H1 (cell line): ENCODE results near the gene CBLN3. TPM values are rescaled to one million over a fixed set of nuclear protein-coding genes. Genes with fewer than 3 reads are reported as not detected.

ENCODE experiments used
- CTCF ChIA-PET: fragments of 300-600 bp; sonication (Branson Sonifier 250); formaldehyde crosslinking; loops from one replicate; lab custom pipeline; 2021; ENCODE audit not compliant: partially characterized antibody; lab: Charles Lee
- POLR2A ChIA-PET: fragments of 300-600 bp; sonication (Branson Sonifier 250); formaldehyde crosslinking; loops from one replicate; lab custom pipeline; 2021; ENCODE audit warnings: inconsistent platforms; ENCODE audit not compliant: partially characterized antibody; lab: Charles Lee
- DNase-seq, 2 experiments: peaks; one replicate each; pipeline versions ENCODE4 v3.0.0 to v3.0.0-alpha.2; 2010 to 2022; ENCODE audit warnings: low spot score in 2 of 2, low read depth in 1 of 2, mixed read lengths in 1 of 2
- FAIRE-seq: peaks from 2 replicates; lab custom pipeline; 2011; peaks lifted over from hg19 to GRCh38; lab: Jason Lieb, UNC
- H2AFZ ChIP-seq: 2 replicates; pipeline ENCODE4 v1.8.1; 2012; ENCODE audit warnings: low read length, inconsistent platforms
- H2AK5ac ChIP-seq: 2 replicates; pipeline ENCODE4 v1.6.1; 2013; ENCODE audit warnings: low read depth, low read length
- H2BK120ac ChIP-seq: replicated peaks from 2 replicates; pipeline ENCODE3; 2013; ENCODE audit warnings: low read depth, low read length, inconsistent platforms
- H2BK12ac ChIP-seq: 2 replicates; pipeline ENCODE4 v1.6.1; 2013; ENCODE audit warnings: low read depth, low read length
- H2BK15ac ChIP-seq: 2 replicates; pipeline ENCODE4 v1.6.1; 2013; ENCODE audit warnings: low read length
- H2BK20ac ChIP-seq: 2 replicates; pipeline ENCODE4 v1.6.1; 2013; ENCODE audit warnings: low read length
- H2BK5ac ChIP-seq: 2 replicates; pipeline ENCODE4 v1.6.1; 2013; ENCODE audit warnings: low read depth, low read length
- H3K14ac ChIP-seq: 2 replicates; pipeline ENCODE4 v1.6.1; 2013; ENCODE audit warnings: inconsistent platforms; ENCODE audit not compliant: insufficient read length
- H3K18ac ChIP-seq: 2 replicates; pipeline ENCODE4 v1.6.1; 2013; ENCODE audit warnings: low read length; ENCODE audit errors: extremely low read depth
- H3K23ac ChIP-seq: 2 replicates; pipeline ENCODE4 v1.6.1; 2013; ENCODE audit warnings: inconsistent platforms; ENCODE audit not compliant: insufficient read length
- H3K23me2 ChIP-seq: 2 replicates; pipeline ENCODE4 v1.6.1; 2013; ENCODE audit warnings: low read depth, low read length
- H3K27ac ChIP-seq: 2 replicates; pipeline ENCODE4 v1.6.1; 2011; ENCODE audit warnings: low read depth, low read length, inconsistent platforms
- H3K27me3 ChIP-seq, 4 experiments: replicated peaks in 1 of 4; 1 replicate in 1 of 4; 2 replicates in 3 of 4; pipeline versions ENCODE4 v1.6.1 to v1.8.1; 2011 to 2013; ENCODE audit warnings: low read length in 3 of 4, mild to moderate bottlenecking in 3 of 4, inconsistent platforms in 2 of 4, mixed read lengths in 2 of 4, moderate library complexity in 1 of 4; ENCODE audit not compliant: control insufficient read depth in 3 of 4, insufficient read depth in 3 of 4; ENCODE audit errors: extremely low read depth in 1 of 4
- H3K36me3 ChIP-seq, 4 experiments: 2 replicates each; pipeline versions ENCODE4 v1.6.1 to v1.8.1; 2011 to 2013; ENCODE audit warnings: mild to moderate bottlenecking in 4 of 4, low read length in 3 of 4, moderate library complexity in 2 of 4, control low read depth in 1 of 4, inconsistent platforms in 1 of 4; ENCODE audit not compliant: insufficient read depth in 4 of 4, control insufficient read depth in 2 of 4
- H3K4ac ChIP-seq: replicated peaks from 2 replicates; pipeline ENCODE3; 2013; ENCODE audit warnings: low read length, low read depth, mixed read lengths, inconsistent platforms; ENCODE audit not compliant: insufficient read length
- H3K4me1 ChIP-seq, 4 experiments: replicated peaks in 1 of 4; 1 replicate in 1 of 4; 2 replicates in 3 of 4; pipeline versions ENCODE4 v1.6.1 to v1.8.1; 2011 to 2013; ENCODE audit warnings: low read length in 3 of 4, inconsistent platforms in 2 of 4, mixed read lengths in 1 of 4; ENCODE audit not compliant: insufficient read depth in 4 of 4, control insufficient read depth in 3 of 4
- H3K4me2 ChIP-seq, 2 experiments: 2 replicates each; pipeline versions ENCODE4 v1.6.1 to v1.8.1; 2011 to 2013; ENCODE audit warnings: low read depth in 2 of 2, low read length in 2 of 2, control low read depth in 1 of 2, inconsistent platforms in 1 of 2, mild to moderate bottlenecking in 1 of 2; ENCODE audit not compliant: insufficient read depth in 1 of 2
- H3K4me3 ChIP-seq, 4 experiments: fragments of 200-600, 300-600 bp in 1 of 4; sonication (generic), shearing (Covaris generic), sonication (Bioruptor Twin) in 1 of 4; 2 replicates each; pipeline versions ENCODE4 v1.5.1 to v1.8.1; 2011 to 2016; ENCODE audit warnings: low read length in 4 of 4, low read depth in 3 of 4, control low read depth in 2 of 4, inconsistent platforms in 2 of 4, mild to moderate bottlenecking in 2 of 4, mixed read lengths in 1 of 4, moderate library complexity in 1 of 4; ENCODE audit not compliant: insufficient read depth in 2 of 4; ENCODE audit errors: extremely low read depth in 1 of 4
- H3K56ac ChIP-seq: replicated peaks from 2 replicates; pipeline ENCODE3; 2013; ENCODE audit warnings: low read depth, mild to moderate bottlenecking, mixed read lengths, low read length, inconsistent platforms; ENCODE audit not compliant: insufficient read length
- H3K79me1 ChIP-seq: 2 replicates; pipeline ENCODE4 v1.6.1; 2013; ENCODE audit warnings: low read depth, low read length, control low read depth
- H3K79me2 ChIP-seq, 2 experiments: 2 replicates each; pipeline versions ENCODE4 v1.6.1 to v1.8.1; 2012 to 2013; ENCODE audit warnings: low read length in 2 of 2, mild to moderate bottlenecking in 2 of 2, inconsistent platforms in 1 of 2; ENCODE audit not compliant: insufficient read depth in 2 of 2, control insufficient read depth in 1 of 2
- H3K9ac ChIP-seq, 4 experiments: replicated peaks in 1 of 4; 1 replicate in 1 of 4; 2 replicates in 3 of 4; pipeline versions ENCODE4 v1.6.1 to v1.8.1; 2011 to 2013; ENCODE audit warnings: low read depth in 3 of 4, low read length in 3 of 4, control low read depth in 2 of 4, mild to moderate bottlenecking in 2 of 4, moderate library complexity in 2 of 4, inconsistent platforms in 1 of 4; ENCODE audit errors: extremely low read depth in 1 of 4
- H3K9me3 ChIP-seq, 2 experiments: 2 replicates each; pipeline versions ENCODE4 v1.6.1 to v1.8.1; 2012 to 2013; ENCODE audit warnings: mild to moderate bottlenecking in 2 of 2, moderate library complexity in 2 of 2, control low read depth in 1 of 2, inconsistent platforms in 1 of 2, low read depth in 1 of 2, low read length in 1 of 2, mixed read lengths in 1 of 2; ENCODE audit not compliant: insufficient read depth in 2 of 2
- H4K20me1 ChIP-seq, 2 experiments: replicated peaks in 1 of 2; 2 replicates each; pipeline versions ENCODE3 to v1.8.1; 2011 to 2013; ENCODE audit warnings: inconsistent platforms in 2 of 2, low read length in 2 of 2, mild to moderate bottlenecking in 1 of 2; ENCODE audit not compliant: insufficient read depth in 2 of 2, control insufficient read depth in 1 of 2
- H4K5ac ChIP-seq: 2 replicates; pipeline ENCODE4 v1.6.1; 2013; ENCODE audit warnings: low read length, low read depth, mixed read lengths, inconsistent platforms; ENCODE audit not compliant: insufficient read length
- H4K8ac ChIP-seq: 2 replicates; pipeline ENCODE4 v1.8.0; 2013; ENCODE audit warnings: mild to moderate bottlenecking, moderate library complexity, low read length, inconsistent platforms; ENCODE audit not compliant: insufficient read depth; ENCODE audit errors: extremely low read depth
- H4K91ac ChIP-seq: replicated peaks from 2 replicates; pipeline ENCODE3; 2013; ENCODE audit warnings: low read length, mixed read lengths, inconsistent platforms; ENCODE audit not compliant: insufficient read length
- BRCA1 ChIP-seq: IDR thresholded peaks from 2 replicates; pipeline ENCODE4 v1.6.1; 2012; ENCODE audit warnings: low read depth, low read length, improper control_type of control experiment
- CHD1 ChIP-seq: IDR thresholded peaks from 2 replicates; pipeline ENCODE4 v1.6.1; 2012; ENCODE audit warnings: low read depth, low read length, improper control_type of control experiment
- E2F6 ChIP-seq: IDR thresholded peaks from 2 replicates; pipeline ENCODE4 v1.6.1; 2012; ENCODE audit warnings: inconsistent platforms
- JUND ChIP-seq: IDR thresholded peaks from 2 replicates; pipeline ENCODE4 v1.6.1; 2011; ENCODE audit warnings: mild to moderate bottlenecking, improper control_type of control experiment, low read length
- MAX ChIP-seq: IDR thresholded peaks from 2 replicates; pipeline ENCODE4 v1.6.1; 2012; ENCODE audit warnings: inconsistent platforms
- NANOG ChIP-seq: IDR thresholded peaks from 2 replicates; pipeline ENCODE4 v1.6.1; 2011; ENCODE audit warnings: low read length, low read depth, mild to moderate bottlenecking, inconsistent platforms; ENCODE audit not compliant: insufficient read depth, poor library complexity, severe bottlenecking
- SAP30 ChIP-seq: fragments of 300-600 bp; sonication (generic); IDR thresholded peaks from 2 replicates; pipeline ENCODE4 v1.7.1; 2012; ENCODE audit warnings: low read length, moderate library complexity, mild to moderate bottlenecking, inconsistent platforms; ENCODE audit not compliant: insufficient read depth, insufficient replicate concordance
- SRF ChIP-seq: IDR thresholded peaks from 2 replicates; pipeline ENCODE4 v1.6.1; 2011; ENCODE audit warnings: mild to moderate bottlenecking, low read depth, low read length, moderate library complexity
- SUZ12 ChIP-seq: fragments of 200-600 bp; sonication (generic); IDR thresholded peaks from 2 replicates; pipeline ENCODE4 v1.6.1; 2012; ENCODE audit warnings: mild to moderate bottlenecking, inconsistent platforms, low read length, moderate library complexity, mixed read lengths
- TCF12 ChIP-seq: IDR thresholded peaks from 2 replicates; pipeline ENCODE4 v1.6.1; 2011; ENCODE audit warnings: low read depth, mild to moderate bottlenecking, low read length
- WGBS, 2 experiments: shearing (Covaris generic) in 1 of 2; methylation state at CpG; one replicate each; pipeline versions ENCODE4 v1.1.6 to v1.1.7; 2013 to 2015; ENCODE audit warnings: low lambda C conversion rate in 2 of 2, mixed read lengths in 2 of 2, inconsistent platforms in 1 of 2, low coverage in 1 of 2, missing lambda C conversion rate in 1 of 2; ENCODE audit not compliant: insufficient replicate concordance in 2 of 2, insufficient coverage in 1 of 2, insufficient read length in 1 of 2; ENCODE audit errors: extremely low coverage in 1 of 2, missing lambda C conversion rate in 1 of 2; 5-methylcytosine and 5-hydroxymethylcytosine counted together
- polyA plus RNA-seq, 7 experiments: library from polyadenylated mRNA; depleted of rRNA in 3 of 7; stranded (reverse) in 5 of 7; unstranded in 2 of 7; fragments of >200 nt in 5 of 7; fragments of 200-250 nt in 2 of 7; gene quantifications; 1 replicate in 5 of 7; 2 replicates in 1 of 7; 4 replicates in 1 of 7; pipeline versions ENCODE4 v1.2.1 to v1.2.3, GENCODE V29; 2011 to 2013; ENCODE audit warnings: missing spikeins in 2 of 7, mixed read lengths in 2 of 7
- total RNA-seq: library from RNA; stranded (reverse); fragmentation: NEBNext Ultra II Directional; extraction: Animal tissue kit (Norgen Biotek cat#: 25700); gene quantifications from 2 replicates; pipeline ENCODE4 v1.2.1, GENCODE V29; 2021

Gene CBLN3
- total and polyA plus RNA-seq, 2 of the 8 experiments (the other 6 are each of a cell fraction or from before 2014, with no cell fraction given), result 0.54 to 1.00 TPM

GRCh38 chr14:24381363-24382063 is 48.0 kb downstream of the CBLN3 start:
- Histone ChIP-seq H2BK5ac (no peak overlapping the region), H3K9me3 (no peaks in the 10 kb centered on the region), H3K27ac (no peak overlapping the region), H2BK120ac (no peak overlapping the region), H2AK5ac (no peak overlapping the region), H2BK15ac (no peak overlapping the region), H3K9ac (no peak overlapping the region; a peak in 1 of 7 replicates), H2BK20ac (no peak overlapping the region; the same call in 1 of the 2 replicates), H3K27me3 (no peaks in the 10 kb centered on the region), H4K8ac (no peak overlapping the region), H2AFZ (no peak overlapping the region), H3K4me2 (no peak overlapping the region), H3K4me3 (no peak overlapping the region), H3K23me2 (peaks cover 4% of the 10 kb centered on the region; the same call in 1 of the 2 replicates), H3K79me1 (no peaks in the 10 kb centered on the region), H2BK12ac (no peak overlapping the region), H4K91ac (no peak overlapping the region), H3K4ac (no peak overlapping the region), H3K14ac (no peak overlapping the region), H4K20me1 (no peaks in the 10 kb centered on the region), H3K56ac (no peak overlapping the region), H3K4me1 (peaks cover 6 to 17% (median 9%) of the 10 kb centered on the region in 4 experiments), H4K5ac (no peak overlapping the region), H3K79me2 (no peaks in the 10 kb centered on the region), H3K23ac (no peak overlapping the region), H3K36me3 (no peaks in the 10 kb centered on the region), H3K18ac (no peak overlapping the region)
- ChIA-PET POLR2A (interaction anchor here (1.2 to 4.7 kb wide), 3 partner anchors 8 to 38 kb away, joined by 6 to 27 read pairs (median 24); partner anchors contain the start of gene NFATC4), CTCF (interaction anchor here (0.7 to 16.4 kb wide), 7 partner anchors 14 to 241 kb away, joined by 3 to 207 read pairs (median 35); partner anchors contain the start of genes ADCY4, CBLN3, KHNYN and RIPK3)
- DNase-seq (no peak), FAIRE-seq (no peak)
- 87% methylated on average over 8 of the region's 8 CpGs; no CpG with 5 or more reads in 1 of the 2 experiments for WGBS, 2 experiments
- TF ChIP-seq SRF (no peak), CHD1 (no peak), JUND (no peak), BRCA1 (no peak), SAP30 (no peak), SUZ12 (no peak), MAX (no peak), NANOG (no peak), E2F6 (no peak), TCF12 (no peak)
